Measurements from ENCODE around the gene TLDC2.
A peak's percentile ranks its signal among the peaks of the same experiment; 100 is the strongest.

Gene TLDC2

DNA sequence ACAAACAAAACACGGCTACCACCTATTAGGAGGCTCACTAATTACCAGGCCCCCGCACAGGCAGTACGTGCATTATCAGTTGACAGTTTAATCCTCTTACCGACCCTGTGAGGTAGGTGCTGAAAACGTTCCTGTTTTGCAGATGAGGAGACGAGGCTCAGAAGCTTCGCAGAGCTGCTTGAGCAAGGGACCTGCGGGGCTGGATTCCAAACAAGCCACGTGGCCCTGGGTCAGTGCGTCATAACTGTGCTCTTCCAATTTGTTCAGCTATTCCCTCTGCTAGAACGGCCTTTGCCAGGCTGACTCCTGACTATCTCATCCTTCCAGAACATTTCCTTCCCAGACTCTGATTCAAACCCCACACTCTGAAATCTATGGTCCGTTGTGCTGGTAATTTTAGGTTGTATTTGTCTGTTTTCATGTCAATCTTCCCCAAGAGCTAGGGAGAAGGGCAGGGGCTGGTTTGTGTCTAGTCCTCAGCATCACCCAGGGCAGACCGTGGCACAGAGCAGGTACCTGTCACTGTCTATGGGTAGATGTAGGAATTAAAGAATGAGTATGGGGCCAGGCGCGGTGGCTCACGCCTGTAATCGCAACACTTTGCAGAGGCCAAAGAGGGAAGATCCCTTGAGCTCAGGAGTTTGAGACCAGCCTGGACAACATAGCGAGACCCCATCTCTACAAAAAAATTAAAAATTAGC is 28.8 kb upstream of the TLDC2 start:
- TF ChIP-seq, protein P1, sequence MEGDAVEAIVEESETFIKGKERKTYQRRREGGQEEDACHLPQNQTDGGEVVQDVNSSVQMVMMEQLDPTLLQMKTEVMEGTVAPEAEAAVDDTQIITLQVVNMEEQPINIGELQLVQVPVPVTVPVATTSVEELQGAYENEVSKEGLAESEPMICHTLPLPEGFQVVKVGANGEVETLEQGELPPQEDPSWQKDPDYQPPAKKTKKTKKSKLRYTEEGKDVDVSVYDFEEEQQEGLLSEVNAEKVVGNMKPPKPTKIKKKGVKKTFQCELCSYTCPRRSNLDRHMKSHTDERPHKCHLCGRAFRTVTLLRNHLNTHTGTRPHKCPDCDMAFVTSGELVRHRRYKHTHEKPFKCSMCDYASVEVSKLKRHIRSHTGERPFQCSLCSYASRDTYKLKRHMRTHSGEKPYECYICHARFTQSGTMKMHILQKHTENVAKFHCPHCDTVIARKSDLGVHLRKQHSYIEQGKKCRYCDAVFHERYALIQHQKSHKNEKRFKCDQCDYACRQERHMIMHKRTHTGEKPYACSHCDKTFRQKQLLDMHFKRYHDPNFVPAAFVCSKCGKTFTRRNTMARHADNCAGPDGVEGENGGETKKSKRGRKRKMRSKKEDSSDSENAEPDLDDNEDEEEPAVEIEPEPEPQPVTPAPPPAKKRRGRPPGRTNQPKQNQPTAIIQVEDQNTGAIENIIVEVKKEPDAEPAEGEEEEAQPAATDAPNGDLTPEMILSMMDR (IDR thresholded peaks at IDR 0.05): no peak
- H3K4me1 ChIP-seq: no peaks in the 10 kb centered on the region
- H3K9ac ChIP-seq: no peak overlapping the region
- H3K27me3 ChIP-seq (ENCODE audit: control insufficient read depth, insufficient read depth, low read length): no peaks in the 10 kb centered on the region
- no peak overlapping the region for H3K4me2 ChIP-seq (ENCODE audit: low read length)
- H2AFZ ChIP-seq: no peak overlapping the region
- no peaks in the 10 kb centered on the region for H3K36me3 ChIP-seq (ENCODE audit: control insufficient read depth, insufficient read depth, low read length)
- peaks cover 23% of the 10 kb centered on the region for H3K79me2 ChIP-seq
- H3K9me3 ChIP-seq (ENCODE audit: control insufficient read depth, low read length): no peaks in the 10 kb centered on the region
- no peak overlapping the region for H3K4me3 ChIP-seq (ENCODE audit: low read depth, low read length)
- peak overlapping the region; percentile 60 for H3K27ac ChIP-seq

DNA sequence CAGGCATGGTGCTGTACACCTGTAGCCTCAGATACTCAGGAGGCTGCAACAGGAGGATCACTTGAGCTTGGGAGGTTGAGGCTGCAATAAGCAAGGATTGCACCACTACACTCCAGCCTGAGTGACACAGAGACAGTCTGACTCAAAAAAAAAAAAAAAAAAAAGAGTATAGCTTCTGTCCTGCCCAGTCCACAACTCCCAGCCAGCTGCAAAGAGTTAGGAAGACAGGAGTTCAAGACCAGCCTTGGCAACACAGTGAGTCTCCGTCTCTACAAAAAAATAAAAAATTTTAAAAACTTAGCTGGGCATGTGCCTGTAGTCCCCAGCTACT is 28.3 kb upstream of the TLDC2 start:
- Histone ChIP-seq H3K4me2 (ENCODE audit: low read length) (no peak overlapping the region), H2AFZ (no peak overlapping the region), H3K36me3 (ENCODE audit: control insufficient read depth, insufficient read depth, low read length) (no peaks in the 10 kb centered on the region), H3K27me3 (ENCODE audit: control insufficient read depth, insufficient read depth, low read length) (no peaks in the 10 kb centered on the region), H3K4me1 (no peaks in the 10 kb centered on the region), H3K27ac (peak overlapping the region; percentile 60), H3K9me3 (ENCODE audit: control insufficient read depth, low read length) (no peaks in the 10 kb centered on the region), H3K79me2 (peaks cover 27% of the 10 kb centered on the region), H3K4me3 (ENCODE audit: low read depth, low read length) (no peak overlapping the region), H3K9ac (no peak overlapping the region)
- TF ChIP-seq, protein P1 (IDR thresholded peaks at IDR 0.05): no peak

DNA sequence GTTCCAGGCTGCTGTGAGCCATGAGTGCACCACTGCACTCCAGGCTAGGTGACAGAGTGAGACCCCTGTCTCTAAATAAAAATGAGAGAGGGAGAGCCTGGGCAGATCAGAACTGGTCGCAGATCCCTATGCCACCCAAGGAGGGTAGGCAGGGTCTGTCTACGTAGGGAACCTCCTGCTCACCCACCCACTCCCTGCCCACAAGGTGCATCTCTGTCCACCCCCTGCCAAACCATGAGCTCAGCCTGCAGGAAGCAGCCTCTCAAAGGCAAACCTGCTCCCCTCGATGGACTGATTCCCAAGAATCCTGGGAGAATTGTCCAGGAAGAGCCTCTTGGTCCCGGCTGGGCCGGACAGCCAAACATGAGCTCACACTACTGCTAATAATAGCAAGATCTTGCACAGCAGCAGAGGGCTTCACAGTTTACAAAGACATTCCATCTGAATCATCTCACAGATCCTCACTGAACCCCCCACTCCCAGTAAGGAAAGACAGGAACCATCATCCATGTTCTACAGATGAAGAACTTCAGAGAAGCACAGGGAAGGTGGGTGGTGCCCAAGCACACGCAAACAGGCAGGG is 27.8 kb upstream of the TLDC2 start:
- H3K36me3 ChIP-seq (ENCODE audit: control insufficient read depth, insufficient read depth, low read length): no peaks in the 10 kb centered on the region
- no peaks in the 10 kb centered on the region for H3K9me3 ChIP-seq (ENCODE audit: control insufficient read depth, low read length)
- peaks cover 27% of the 10 kb centered on the region for H3K79me2 ChIP-seq
- no peak overlapping the region for H3K4me2 ChIP-seq (ENCODE audit: low read length)
- H3K4me1 ChIP-seq: no peaks in the 10 kb centered on the region
- no peak overlapping the region for H2AFZ ChIP-seq
- no peak overlapping the region for H3K4me3 ChIP-seq (ENCODE audit: low read depth, low read length)
- no peaks in the 10 kb centered on the region for H3K27me3 ChIP-seq (ENCODE audit: control insufficient read depth, insufficient read depth, low read length)
- peak overlapping the region; percentile 60 for H3K27ac ChIP-seq
- TF ChIP-seq, protein P1 (IDR thresholded peaks at IDR 0.05): no peak
- H3K9ac ChIP-seq: no peak overlapping the region

DNA sequence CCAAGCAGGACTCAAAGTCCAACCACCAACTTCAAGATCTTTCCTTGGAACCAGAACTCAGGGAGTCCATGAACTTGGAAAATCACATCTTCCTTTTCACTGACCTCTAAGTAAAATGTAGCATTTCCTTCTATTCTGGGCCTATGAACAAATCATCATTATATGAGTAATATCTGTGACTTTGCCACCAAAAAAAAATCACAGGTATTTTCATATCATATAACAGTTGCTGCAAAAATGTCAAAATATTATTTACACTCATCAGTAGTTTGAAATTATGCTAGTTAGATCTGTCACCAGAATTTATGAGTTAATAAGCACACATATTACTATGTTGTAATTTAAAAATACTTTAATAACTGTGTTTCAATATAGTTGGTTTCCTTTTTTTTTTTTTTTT is 27.3 kb upstream of the TLDC2 start:
- TF ChIP-seq, protein P1 (IDR thresholded peaks at IDR 0.05): no peak
- no peaks in the 10 kb centered on the region for H3K27me3 ChIP-seq (ENCODE audit: control insufficient read depth, insufficient read depth, low read length)
- no peaks in the 10 kb centered on the region for H3K9me3 ChIP-seq (ENCODE audit: control insufficient read depth, low read length)
- no peak overlapping the region for H3K9ac ChIP-seq
- peak overlapping the region; percentile 49 for H3K27ac ChIP-seq
- H3K4me1 ChIP-seq: no peaks in the 10 kb centered on the region
- H3K4me2 ChIP-seq (ENCODE audit: low read length): no peak overlapping the region
- no peak overlapping the region for H2AFZ ChIP-seq
- no peaks in the 10 kb centered on the region for H3K36me3 ChIP-seq (ENCODE audit: control insufficient read depth, insufficient read depth, low read length)
- peaks cover 29% of the 10 kb centered on the region for H3K79me2 ChIP-seq
- H3K4me3 ChIP-seq (ENCODE audit: low read depth, low read length): no peak overlapping the region

Data from parathyroid adenoma (tissue), 2 donors.